HG02763 (cell line): ENCODE measurements around the gene AVPR1A.

Experiments
- ATAC-seq: cut with Tn5 transposase; IDR thresholded peaks from one replicate; pipeline ENCODE4 v1.9.1; 2021; ENCODE audit warnings: mild to moderate bottlenecking, moderate library complexity; ENCODE audit not compliant: unreplicated experiment

AVPR1A gene

GRCh38 chr12:63095369-63095980 is 55.5 kb downstream of the AVPR1A start:
- no peak for ATAC-seq

DNA sequence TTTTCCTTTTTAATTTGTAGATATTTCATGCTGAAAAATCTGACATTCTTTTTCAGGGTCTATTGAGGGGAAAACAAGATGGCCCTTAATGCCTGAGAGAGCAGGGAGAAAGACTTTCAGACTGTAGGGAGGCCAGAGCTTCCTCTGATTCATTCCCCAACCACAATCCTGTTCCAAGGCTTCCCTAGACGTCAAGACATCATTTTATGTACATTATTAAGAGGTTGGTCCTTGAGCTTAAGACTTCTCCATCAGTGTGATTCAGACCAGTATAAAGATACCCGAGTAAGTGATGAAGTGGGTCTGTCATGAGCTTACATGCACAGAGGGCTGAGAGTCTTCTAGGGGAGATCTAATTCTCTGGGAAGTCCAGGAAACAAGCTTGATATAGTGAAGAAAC is 57.3 kb downstream of the AVPR1A start:
- ATAC-seq, result no peak

DNA sequence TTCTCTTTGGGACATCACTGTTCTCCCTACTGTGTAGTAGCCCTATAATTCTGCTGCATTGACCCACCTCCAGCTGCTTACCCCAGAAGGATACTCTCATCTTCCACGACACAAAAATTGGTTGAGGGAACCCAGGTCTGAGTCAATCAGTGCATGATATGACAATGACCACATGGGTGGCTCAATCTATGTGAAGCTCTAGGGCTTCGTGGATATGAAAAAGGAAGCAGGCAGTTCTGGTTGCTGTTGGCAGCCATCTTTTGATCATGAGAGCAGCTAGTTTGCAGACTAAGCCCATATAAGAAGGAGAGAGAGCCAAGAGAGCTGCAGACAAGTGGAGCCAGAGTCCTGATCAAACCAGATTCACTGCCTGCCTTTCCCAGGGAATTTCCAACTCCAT is 57.9 kb downstream of the AVPR1A start:
- ATAC-seq, result no peak
